GM19099 (cell line): Measurements from ENCODE around the gene LUZP2.

Experiments used
- POLR2A ChIP-seq: IDR thresholded peaks from 3 replicates; pipeline ENCODE4 v1.6.1; 2011; ENCODE audit warnings: low read depth; ENCODE audit not compliant: insufficient read length; ENCODE audit errors: extremely low read depth

Gene LUZP2

DNA sequence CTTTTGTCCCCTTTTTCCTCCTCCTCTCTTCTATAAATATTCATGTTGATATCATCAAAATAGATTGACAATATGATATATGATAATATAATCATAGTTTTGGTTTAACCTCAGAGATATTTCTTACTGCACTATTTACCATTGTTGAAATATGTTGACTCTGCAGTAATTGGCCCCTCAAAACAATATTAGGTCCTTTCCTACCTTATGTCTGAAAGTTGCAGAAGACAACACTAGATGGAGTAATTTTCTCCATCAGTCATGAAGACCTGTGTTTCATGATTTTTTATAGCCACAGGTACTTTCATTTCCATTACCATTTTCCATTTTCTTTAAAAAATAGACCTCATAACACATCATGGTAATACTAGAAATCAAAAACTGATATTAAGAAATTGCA, 284.4 kb downstream of the LUZP2 start:
- no peak for TF ChIP-seq POLR2A

DNA sequence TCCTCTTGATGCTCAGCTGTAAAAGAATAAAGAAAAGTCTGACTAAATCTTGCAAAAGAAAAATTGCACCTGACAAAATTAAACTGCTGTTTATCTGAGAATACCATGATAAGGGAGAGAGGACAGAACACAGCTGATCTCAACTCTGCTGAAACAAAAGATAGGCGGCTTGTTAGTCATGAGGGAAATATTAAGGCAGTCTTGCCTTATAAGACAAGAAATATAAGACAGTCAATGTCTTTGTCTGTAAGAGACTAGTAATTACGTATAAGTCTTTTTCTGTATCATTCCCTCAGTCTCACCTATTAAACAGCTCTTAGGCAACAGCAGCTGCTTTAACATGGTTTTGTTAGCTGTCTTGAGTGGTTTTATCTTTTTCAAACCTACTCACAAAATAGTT, 296.6 kb downstream of the LUZP2 start:
- no peak for TF ChIP-seq POLR2A

DNA sequence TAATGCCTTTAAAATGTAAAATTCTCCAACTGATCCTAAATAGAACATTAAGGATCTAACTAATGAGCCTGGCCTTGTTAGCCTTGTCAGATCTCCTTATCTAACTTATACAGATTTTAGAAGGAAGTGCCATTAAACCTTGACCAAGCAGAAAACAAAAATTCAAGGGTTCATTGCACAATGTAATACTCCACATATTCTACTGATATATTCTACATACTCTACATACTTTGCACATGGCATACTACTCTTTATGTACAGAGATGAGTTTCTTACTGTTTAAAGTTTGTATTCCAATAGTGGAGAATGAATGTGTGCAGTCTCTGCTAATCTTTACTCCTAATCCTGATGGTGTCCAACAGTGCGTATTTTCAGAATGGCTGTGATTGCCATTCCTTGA, 297.2 kb downstream of the LUZP2 start:
- TF ChIP-seq POLR2A: no peak

- TF ChIP-seq POLR2A: no peak
Measured at GRCh38 chr11:24805671-24806070, 308.8 kb downstream of the LUZP2 start.

- TF ChIP-seq POLR2A: no peak
Measured at GRCh38 chr11:24808173-24808572, 311.3 kb downstream of the LUZP2 start.

DNA sequence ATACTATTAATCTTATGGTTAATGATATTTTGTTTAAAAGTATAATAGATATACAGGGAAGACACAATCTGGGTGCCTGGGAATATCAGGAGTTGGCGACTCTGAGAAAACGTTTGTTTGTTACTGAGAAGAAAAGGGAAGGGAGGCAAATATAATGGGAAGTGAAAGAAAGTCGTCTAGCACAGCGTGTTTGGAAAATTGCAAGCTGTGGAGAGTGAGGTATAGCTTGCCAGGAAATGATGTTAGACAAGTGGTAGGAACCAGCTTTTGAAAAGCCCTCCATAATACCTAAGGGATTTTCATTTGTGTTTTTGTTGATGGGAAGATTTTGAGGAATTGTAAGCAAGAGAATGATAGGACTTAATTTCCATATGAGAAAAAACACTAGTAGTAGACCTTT, 322.2 kb downstream of the LUZP2 start:
- no peak for TF ChIP-seq POLR2A

GRCh38 chr11:24819863-24820434, 323.1 kb downstream of the LUZP2 start:
- no peak for TF ChIP-seq POLR2A

DNA sequence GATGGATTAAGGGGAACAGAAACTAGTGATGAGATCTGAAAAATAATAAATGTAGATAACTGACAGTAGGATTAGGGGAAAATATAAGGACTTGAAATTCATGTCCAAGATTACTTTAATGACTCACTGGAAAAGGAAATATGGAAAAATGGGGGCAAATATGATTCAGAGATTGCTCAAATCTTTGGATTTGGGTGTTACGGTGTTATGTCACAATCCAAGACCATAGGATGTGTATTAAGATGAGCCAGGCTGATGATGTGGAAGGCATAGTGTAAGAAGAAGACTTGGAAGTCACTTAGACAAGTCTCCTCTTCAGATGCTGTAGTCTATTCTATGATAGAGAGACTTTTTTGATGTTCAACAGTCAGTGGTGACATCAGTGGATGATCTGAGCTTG, 323.7 kb downstream of the LUZP2 start:
- TF ChIP-seq POLR2A: no peak

DNA sequence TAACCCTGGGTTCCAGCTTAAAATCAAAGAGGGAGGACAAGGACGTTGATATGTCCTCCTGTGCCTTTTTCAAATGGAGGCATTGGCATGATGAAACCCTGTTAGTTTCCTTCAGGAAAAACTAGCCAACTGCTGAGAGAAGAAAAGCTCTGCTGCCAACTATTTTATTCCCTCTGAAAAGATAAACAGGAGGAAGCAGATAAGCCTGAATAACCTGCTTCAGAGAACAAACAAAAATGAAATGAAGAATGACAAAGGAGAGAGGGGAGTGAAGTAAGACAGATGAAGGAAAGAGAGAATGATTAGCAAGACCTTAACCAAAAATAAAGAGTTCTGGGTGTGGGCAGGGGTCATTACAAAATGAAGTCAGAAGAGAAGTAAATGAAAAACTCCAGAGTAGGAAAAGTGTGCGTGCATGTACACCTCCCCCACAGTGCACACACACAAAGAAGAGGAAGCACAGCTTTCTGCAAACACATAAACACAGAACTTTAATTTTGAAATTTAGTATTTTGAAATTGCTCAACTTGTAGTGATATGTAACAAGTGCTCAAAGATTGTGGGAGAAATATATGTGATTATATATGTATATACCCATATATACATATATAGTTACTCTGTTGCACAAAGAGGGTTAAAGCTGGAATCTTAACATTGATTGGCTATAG, 332.2 kb downstream of the LUZP2 start:
- no peak for TF ChIP-seq POLR2A

- TF ChIP-seq POLR2A: no peak
Measured at GRCh38 chr11:24833573-24833972, 336.7 kb downstream of the LUZP2 start.

- no peak for TF ChIP-seq POLR2A
Measured at GRCh38 chr11:24837112-24837511, 340.3 kb downstream of the LUZP2 start.

GRCh38 chr11:24842308-24842707, 345.5 kb downstream of the LUZP2 start:
- TF ChIP-seq POLR2A: no peak

DNA sequence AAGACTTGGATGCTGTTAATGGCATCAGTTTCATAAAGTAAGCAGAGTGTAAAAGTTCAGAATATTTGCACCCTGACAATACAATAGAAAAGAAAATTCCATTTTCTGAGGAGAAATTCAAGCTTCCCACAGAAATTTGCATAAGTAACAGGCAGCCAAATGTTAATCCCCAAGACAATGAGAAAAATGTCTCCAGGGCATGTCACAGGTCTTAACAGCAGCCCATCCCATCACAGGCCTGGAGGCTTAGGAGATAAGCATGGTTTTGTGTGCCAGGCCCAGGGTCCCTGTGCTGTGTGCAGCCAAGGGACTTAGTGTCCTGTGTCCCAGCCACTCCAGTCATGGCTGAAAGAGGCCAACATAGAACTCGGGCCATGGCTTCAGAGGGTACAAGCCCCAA, 347.6 kb downstream of the LUZP2 start:
- TF ChIP-seq POLR2A: no peak

DNA sequence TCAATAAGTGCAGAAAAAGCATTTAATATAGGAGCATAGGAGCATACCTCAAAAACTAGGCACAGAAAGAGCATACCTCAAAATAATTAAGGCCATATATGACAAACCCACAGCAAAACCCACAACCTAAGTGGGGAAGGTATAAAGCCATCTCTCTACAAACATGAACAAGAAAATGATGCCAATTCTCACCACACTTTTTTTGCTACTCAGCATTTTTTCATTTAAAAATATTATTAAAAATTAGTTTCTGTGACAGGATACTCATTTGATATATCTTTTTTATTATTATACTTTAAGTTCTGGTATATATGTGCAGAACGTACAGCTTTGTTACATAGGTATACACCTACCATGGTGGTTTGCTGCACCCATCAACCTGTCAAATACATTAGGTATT, 352.0 kb downstream of the LUZP2 start:
- no peak for TF ChIP-seq POLR2A

DNA sequence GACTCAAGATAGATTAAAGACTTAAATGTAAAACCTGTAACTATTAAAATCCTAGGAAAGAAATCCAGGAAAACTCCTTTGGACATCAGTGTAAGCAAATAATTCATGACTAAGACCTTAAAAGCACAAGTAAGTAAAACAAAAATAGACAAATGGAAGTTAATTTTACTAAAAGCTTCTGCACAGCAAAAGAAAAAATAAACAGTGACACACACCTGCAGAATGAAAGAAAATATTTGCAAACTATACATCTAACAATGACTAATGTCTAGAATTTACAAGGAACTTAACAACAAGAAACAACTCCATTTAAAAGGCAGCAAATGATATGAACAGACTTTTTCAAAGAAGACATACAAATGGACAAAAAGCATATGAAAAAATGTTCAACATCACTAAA, 359.1 kb downstream of the LUZP2 start:
- TF ChIP-seq POLR2A: no peak

- TF ChIP-seq POLR2A: no peak
Measured at GRCh38 chr11:24859801-24860300, 363.0 kb downstream of the LUZP2 start.

GRCh38 chr11:24861440-24861839, 364.6 kb downstream of the LUZP2 start:
- no peak for TF ChIP-seq POLR2A

DNA sequence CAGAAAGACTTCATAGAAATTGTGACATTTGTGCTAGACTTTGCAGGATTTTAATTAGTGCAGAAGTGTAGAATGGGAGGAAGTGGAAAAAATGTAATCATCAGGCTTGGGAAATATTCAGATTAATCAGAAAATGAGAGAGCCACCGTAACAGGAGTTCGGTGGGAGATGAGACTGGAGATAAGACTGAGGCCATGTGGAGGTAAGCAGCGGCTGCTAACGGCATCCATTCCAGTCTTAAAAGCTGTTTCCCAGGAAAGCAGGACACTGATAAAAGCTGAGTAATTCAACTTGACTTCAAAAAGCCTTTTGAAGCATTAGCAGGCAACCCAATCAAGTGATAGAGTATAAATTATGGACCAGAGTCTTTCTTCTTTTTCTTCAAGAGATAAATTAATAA, 369.9 kb downstream of the LUZP2 start:
- no peak for TF ChIP-seq POLR2A

GRCh38 chr11:24870048-24870447, 373.2 kb downstream of the LUZP2 start:
- TF ChIP-seq POLR2A: no peak
